Mucosa of descending colon (tissue), 3 donors: Measurements from ENCODE around the gene ZNF429. TPM values are rescaled to one million over a fixed set of nuclear protein-coding genes. Genes with fewer than 3 reads are reported as not detected.

Experiments used
- ATAC-seq: fragments of 200-7000 bp; cut with Tn5 transposase; one replicate; pipeline ENCODE4 v1.9.1; 2020; ENCODE audit warnings: mild to moderate bottlenecking, moderate library complexity
- DNase-seq, 3 donors: peaks; one replicate each; pipeline ENCODE4 v3.0.0-alpha.2; 2020
- H3K36me3 ChIP-seq: fragments of 200-600 bp; one replicate; pipeline ENCODE4 v1.8.0; 2021; ENCODE audit warnings: low read depth, mild to moderate bottlenecking
- H3K4me1 ChIP-seq: fragments of 200-600 bp; one replicate; pipeline ENCODE4 v1.8.0; 2021; ENCODE audit warnings: low read depth, mild to moderate bottlenecking
- H3K4me3 ChIP-seq: fragments of 200-600 bp; one replicate; pipeline ENCODE4 v1.8.0; 2021; ENCODE audit warnings: mild to moderate bottlenecking
- H3K9me3 ChIP-seq: fragments of 200-600 bp; one replicate; pipeline ENCODE4 v1.8.0; 2021; ENCODE audit warnings: mild to moderate bottlenecking
- intact Hi-C, 2 donors: fragments of 100-400 bp; cut with DNase I in 1 of 2; cut with micrococcal nuclease in 1 of 2; formaldehyde crosslinking; loops; one replicate each; pipeline versions ENCODE4 v1.11.0 to v1.11.1; 2022; cut with DNase I, micrococcal nuclease
- total RNA-seq, 3 donors: library from RNA; stranded (reverse); fragmentation: NEBNext Ultra II Directional in 2 of 3; extraction: Animal tissue kit (Norgen Biotek cat#: 25700) in 2 of 3; gene quantifications; one replicate each; pipeline versions ENCODE4 v1.2.1 to v1.2.4, GENCODE V29; 2021 to 2023
- TF ChIP-seq, protein P1 (sequence below): fragments of 200-600 bp; IDR thresholded peaks from one replicate; pipeline ENCODE4 v1.8.0; 2022; ENCODE audit warnings: antibody characterized with exemption, mild to moderate bottlenecking
- donor health status: DM: no; HTN: no; CAD: no; lungs with moderate emphysema.
- donor health status: DM: no; HTN: no; CAD: no.
- donor health status: DM: no; HTN: yes; CAD: no.

Gene ZNF429
- total RNA-seq, 3 donors from 2014 or later: 16.5 to 18.7 (median 16.6) TPM

DNA sequence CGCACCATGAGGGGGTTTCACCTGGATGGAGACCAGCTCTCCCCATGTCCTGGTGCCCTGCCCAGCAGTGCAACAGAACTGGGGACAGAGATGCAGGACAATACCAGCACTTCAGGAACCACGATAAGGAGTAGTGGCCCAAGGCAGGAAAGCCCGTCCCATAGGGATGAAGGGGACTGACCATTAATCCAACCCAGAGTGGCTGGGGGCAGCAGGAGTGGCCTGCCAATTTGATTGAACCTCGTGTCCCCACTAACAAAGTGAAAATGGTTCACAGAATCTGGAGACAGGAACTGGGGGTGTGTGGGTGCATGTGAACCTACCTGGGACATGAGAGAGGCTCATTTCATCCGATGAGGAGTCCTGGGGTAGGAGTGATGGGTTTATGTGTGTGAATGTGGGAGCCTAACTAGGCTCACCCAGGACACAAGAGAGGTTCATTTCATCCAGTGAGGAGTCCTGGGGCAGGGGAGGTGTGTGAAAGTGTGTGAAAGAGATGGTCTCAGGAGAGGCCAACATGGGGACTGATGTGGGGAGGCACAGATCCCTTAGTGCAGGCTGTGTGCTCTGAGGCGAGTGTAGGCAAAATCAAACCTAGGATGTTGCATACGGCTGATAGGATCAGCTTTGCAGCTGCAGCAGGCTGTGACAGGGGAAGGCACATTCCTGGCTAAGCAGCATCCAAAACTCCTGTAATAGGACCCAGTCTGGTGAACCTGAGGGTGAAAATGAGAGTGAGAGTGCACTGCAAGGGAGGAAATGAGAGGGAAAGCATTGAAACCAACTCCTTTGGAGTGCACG, 98.2 kb downstream of the ZNF429 start:
- no peaks in the 10 kb centered on the region for H3K9me3 ChIP-seq
- H3K4me1 ChIP-seq: peaks cover 17% of the 10 kb centered on the region
- intact Hi-C loops: no loop called here
- ATAC-seq: no peak
- H3K36me3 ChIP-seq: no peaks in the 10 kb centered on the region
- TF ChIP-seq, protein P1, sequence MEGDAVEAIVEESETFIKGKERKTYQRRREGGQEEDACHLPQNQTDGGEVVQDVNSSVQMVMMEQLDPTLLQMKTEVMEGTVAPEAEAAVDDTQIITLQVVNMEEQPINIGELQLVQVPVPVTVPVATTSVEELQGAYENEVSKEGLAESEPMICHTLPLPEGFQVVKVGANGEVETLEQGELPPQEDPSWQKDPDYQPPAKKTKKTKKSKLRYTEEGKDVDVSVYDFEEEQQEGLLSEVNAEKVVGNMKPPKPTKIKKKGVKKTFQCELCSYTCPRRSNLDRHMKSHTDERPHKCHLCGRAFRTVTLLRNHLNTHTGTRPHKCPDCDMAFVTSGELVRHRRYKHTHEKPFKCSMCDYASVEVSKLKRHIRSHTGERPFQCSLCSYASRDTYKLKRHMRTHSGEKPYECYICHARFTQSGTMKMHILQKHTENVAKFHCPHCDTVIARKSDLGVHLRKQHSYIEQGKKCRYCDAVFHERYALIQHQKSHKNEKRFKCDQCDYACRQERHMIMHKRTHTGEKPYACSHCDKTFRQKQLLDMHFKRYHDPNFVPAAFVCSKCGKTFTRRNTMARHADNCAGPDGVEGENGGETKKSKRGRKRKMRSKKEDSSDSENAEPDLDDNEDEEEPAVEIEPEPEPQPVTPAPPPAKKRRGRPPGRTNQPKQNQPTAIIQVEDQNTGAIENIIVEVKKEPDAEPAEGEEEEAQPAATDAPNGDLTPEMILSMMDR: no peak
- DNase-seq: no peak
- H3K4me3 ChIP-seq: no peak overlapping the region

DNA sequence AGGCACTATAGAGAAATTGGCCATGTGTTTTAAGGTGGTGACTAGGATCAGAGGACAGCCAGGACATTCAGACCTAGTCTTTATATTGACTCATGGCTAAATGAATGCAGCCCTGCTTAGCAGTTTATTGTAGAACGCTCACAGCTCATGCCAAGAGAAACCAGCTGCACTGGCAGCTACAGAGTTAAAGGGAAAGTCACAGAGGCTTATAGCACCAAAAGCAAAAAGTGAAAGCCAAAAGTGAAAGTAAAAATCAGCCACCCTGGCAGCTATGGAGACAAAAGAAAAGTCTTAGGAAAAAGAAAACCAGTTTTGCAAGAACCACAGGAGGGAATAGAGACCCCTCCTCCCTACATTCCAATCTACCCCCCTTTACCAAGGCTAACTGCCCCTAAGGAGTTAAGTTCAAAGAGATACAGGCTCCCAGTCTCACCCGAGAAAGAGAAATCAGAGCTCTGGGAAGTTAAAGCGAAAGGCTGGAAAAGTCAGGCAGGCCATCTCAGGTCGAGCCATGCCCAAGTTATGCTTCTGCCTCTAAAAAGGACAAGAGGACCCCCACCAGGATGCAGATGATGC, 99.0 kb downstream of the ZNF429 start:
- DNase-seq (peak in 1 of 3 donors; percentile 35), ATAC-seq (peak; percentile 71)
- intact Hi-C loops: no loop called here
- Histone ChIP-seq H3K9me3 (no peaks in the 10 kb centered on the region), H3K4me3 (no peak overlapping the region), H3K36me3 (no peaks in the 10 kb centered on the region), H3K4me1 (peaks cover 20% of the 10 kb centered on the region)
- TF ChIP-seq, protein P1: no peak

Other genes starting within 250 kb of the ZNF429 start
- gene ZNF708, start 176.2 kb upstream of the ZNF429 start, total RNA-seq: 10 to 100 TPM in 2 of 3 donors, 1 to 10 TPM in 1; 7.5 to 13.1 (median 12.8) TPM
- 1 to 10 TPM; 5.5 to 6.9 (median 6.4) TPM for gene ZNF738, start 146.6 kb upstream of the ZNF429 start, total RNA-seq
- 10 to 100 TPM; 15.7 to 33.4 (median 31.7) TPM for gene ZNF493, start 108.5 kb upstream of the ZNF429 start, total RNA-seq